Activated naive CD8-positive, alpha-beta T cell (primary cell): ENCODE measurements around the gene IKBKE.

Experiments
- H3K27ac Mint-ChIP-seq: one replicate; pipeline ENCODE4 v1.8.0; 2021; ENCODE audit warnings: mixed read lengths
- H3K27me3 Mint-ChIP-seq: one replicate; pipeline ENCODE4 v1.8.0; 2021; ENCODE audit warnings: mixed read lengths
- H3K36me3 Mint-ChIP-seq: one replicate; pipeline ENCODE4 v1.8.0; 2021; ENCODE audit warnings: mixed read lengths
- H3K4me1 Mint-ChIP-seq: one replicate; pipeline ENCODE4 v1.8.0; 2021; ENCODE audit warnings: low read depth, mixed read lengths
- H3K4me3 Mint-ChIP-seq: one replicate; pipeline ENCODE4 v1.8.0; 2021; ENCODE audit warnings: mild to moderate bottlenecking, mixed read lengths
- H3K9me3 Mint-ChIP-seq: one replicate; pipeline ENCODE4 v1.8.0; 2021; ENCODE audit warnings: low read depth, mixed read lengths

The IKBKE gene

GRCh38 chr1:206469933-206470691, at the start of gene IKBKE:
TSS of gene IKBKE (plus strand) at chr1:206470476. CDS start at chr1:206473228, 2,752 bp downstream.
- Mint-ChIP-seq H3K27ac (peak within 1 kb of the TSS; percentile 89), H3K27me3 (no peaks in the 10 kb centered on the region), H3K4me1 (peaks cover 85% of the 10 kb centered on the region), H3K4me3 (peak within 1 kb of the TSS; percentile 91), H3K9me3 (no peaks in the 10 kb centered on the region), H3K36me3 (no peaks in the 10 kb centered on the region)

- Mint-ChIP-seq H3K36me3 (peaks cover 10% of the 10 kb centered on the region), H3K27ac (no peak overlapping the region), H3K4me1 (no peaks in the 10 kb centered on the region), H3K27me3 (no peaks in the 10 kb centered on the region), H3K9me3 (no peaks in the 10 kb centered on the region), H3K4me3 (no peak overlapping the region)
Observed at GRCh38 chr1:206421616-206422340, 48.5 kb upstream of the IKBKE start.

- Mint-ChIP-seq H3K4me1 (no peaks in the 10 kb centered on the region), H3K9me3 (no peaks in the 10 kb centered on the region), H3K27ac (no peak overlapping the region), H3K4me3 (no peak overlapping the region), H3K36me3 (peaks cover 12% of the 10 kb centered on the region), H3K27me3 (no peaks in the 10 kb centered on the region)
Observed at GRCh38 chr1:206422525-206422924, 47.8 kb upstream of the IKBKE start.

- Mint-ChIP-seq H3K9me3 (no peaks in the 10 kb centered on the region), H3K4me3 (no peak overlapping the region), H3K27ac (no peak overlapping the region), H3K4me1 (no peaks in the 10 kb centered on the region), H3K36me3 (peaks cover 7% of the 10 kb centered on the region), H3K27me3 (no peaks in the 10 kb centered on the region)
Observed at GRCh38 chr1:206427291-206427690, 43.0 kb upstream of the IKBKE start.

GRCh38 chr1:206429421-206429820, 40.9 kb upstream of the IKBKE start:
- no peak overlapping the region for H3K27ac Mint-ChIP-seq
- H3K4me3 Mint-ChIP-seq = no peak overlapping the region
- H3K36me3 Mint-ChIP-seq = peaks cover 5% of the 10 kb centered on the region
- H3K4me1 Mint-ChIP-seq = no peaks in the 10 kb centered on the region
- H3K27me3 Mint-ChIP-seq = no peaks in the 10 kb centered on the region
- H3K9me3 Mint-ChIP-seq = no peaks in the 10 kb centered on the region

- peaks cover 5% of the 10 kb centered on the region for H3K36me3 Mint-ChIP-seq
- no peaks in the 10 kb centered on the region for H3K4me1 Mint-ChIP-seq
- H3K4me3 Mint-ChIP-seq = no peak overlapping the region
- no peaks in the 10 kb centered on the region for H3K9me3 Mint-ChIP-seq
- no peak overlapping the region for H3K27ac Mint-ChIP-seq
- no peaks in the 10 kb centered on the region for H3K27me3 Mint-ChIP-seq
Observed at GRCh38 chr1:206430031-206430983, 40.0 kb upstream of the IKBKE start.

- Mint-ChIP-seq H3K36me3 (peaks cover 8% of the 10 kb centered on the region), H3K4me1 (no peaks in the 10 kb centered on the region), H3K27me3 (no peaks in the 10 kb centered on the region), H3K9me3 (no peaks in the 10 kb centered on the region), H3K27ac (no peak overlapping the region), H3K4me3 (no peak overlapping the region)
Observed at GRCh38 chr1:206435445-206435844, 34.8 kb upstream of the IKBKE start.

GRCh38 chr1:206438554-206438953, 31.7 kb upstream of the IKBKE start:
- no peaks in the 10 kb centered on the region for H3K4me1 Mint-ChIP-seq
- peaks cover 12% of the 10 kb centered on the region for H3K36me3 Mint-ChIP-seq
- no peak overlapping the region for H3K4me3 Mint-ChIP-seq

GRCh38 chr1:206439205-206439604, 31.1 kb upstream of the IKBKE start:
- Mint-ChIP-seq H3K4me3 (no peak overlapping the region), H3K27ac (no peak overlapping the region), H3K36me3 (peaks cover 12% of the 10 kb centered on the region), H3K27me3 (no peaks in the 10 kb centered on the region), H3K4me1 (no peaks in the 10 kb centered on the region), H3K9me3 (no peaks in the 10 kb centered on the region)

More at GRCh38 chr1:206438554-206438953, 31.7 kb upstream of the IKBKE start:
- Mint-ChIP-seq H3K9me3 (no peaks in the 10 kb centered on the region), H3K27me3 (no peaks in the 10 kb centered on the region), H3K27ac (no peak overlapping the region)

- Mint-ChIP-seq H3K27me3 (no peaks in the 10 kb centered on the region), H3K27ac (no peak overlapping the region), H3K4me3 (no peak overlapping the region), H3K4me1 (no peaks in the 10 kb centered on the region), H3K9me3 (no peaks in the 10 kb centered on the region), H3K36me3 (peaks cover 12% of the 10 kb centered on the region)
Observed at GRCh38 chr1:206441336-206441967, 28.8 kb upstream of the IKBKE start.

- no peak overlapping the region for H3K4me3 Mint-ChIP-seq
- no peak overlapping the region for H3K27ac Mint-ChIP-seq
- H3K9me3 Mint-ChIP-seq = no peaks in the 10 kb centered on the region
- no peaks in the 10 kb centered on the region for H3K4me1 Mint-ChIP-seq
- no peaks in the 10 kb centered on the region for H3K27me3 Mint-ChIP-seq
- peaks cover 12% of the 10 kb centered on the region for H3K36me3 Mint-ChIP-seq
Observed at GRCh38 chr1:206442101-206442500, 28.2 kb upstream of the IKBKE start.

- no peak overlapping the region for H3K27ac Mint-ChIP-seq
- no peaks in the 10 kb centered on the region for H3K9me3 Mint-ChIP-seq
- H3K4me1 Mint-ChIP-seq = no peaks in the 10 kb centered on the region
- peaks cover 7% of the 10 kb centered on the region for H3K36me3 Mint-ChIP-seq
- no peak overlapping the region for H3K4me3 Mint-ChIP-seq
- H3K27me3 Mint-ChIP-seq = no peaks in the 10 kb centered on the region
Observed at GRCh38 chr1:206445116-206445515, 25.2 kb upstream of the IKBKE start.

- Mint-ChIP-seq H3K9me3 (no peaks in the 10 kb centered on the region), H3K4me3 (no peak overlapping the region), H3K4me1 (no peaks in the 10 kb centered on the region), H3K36me3 (peaks cover 5% of the 10 kb centered on the region), H3K27ac (no peak overlapping the region), H3K27me3 (no peaks in the 10 kb centered on the region)
Observed at GRCh38 chr1:206445911-206446356, 24.3 kb upstream of the IKBKE start.

GRCh38 chr1:206446688-206447421, 23.4 kb upstream of the IKBKE start:
- H3K9me3 Mint-ChIP-seq = no peaks in the 10 kb centered on the region
- H3K4me3 Mint-ChIP-seq = no peak overlapping the region
- H3K36me3 Mint-ChIP-seq = peaks cover 5% of the 10 kb centered on the region
- no peak overlapping the region for H3K27ac Mint-ChIP-seq
- no peaks in the 10 kb centered on the region for H3K4me1 Mint-ChIP-seq
- no peaks in the 10 kb centered on the region for H3K27me3 Mint-ChIP-seq
